OCI-LY1 (cell line): ENCODE data around the gene LRCH3.
A peak's percentile ranks its signal among the peaks of the same experiment; 100 is the strongest.
"Not testable (repeated sequence)": the region's sequence is repeated elsewhere in the genome, so short reads cannot be mapped to it uniquely, and the experiment has no call there.

ENCODE experiments used
- H2AFZ ChIP-seq: fragments of 200-600 bp; sonication (generic), shearing (Covaris generic); 2 replicates; pipeline ENCODE4 v1.6.0; 2014; ENCODE audit warnings: antibody characterized with exemption, mild to moderate bottlenecking, low read length
- H3F3A ChIP-seq: fragments of 200-600 bp; sonication (generic), shearing (Covaris generic); 2 replicates; pipeline ENCODE4 v1.6.0; 2014; ENCODE audit warnings: mild to moderate bottlenecking, antibody characterized with exemption, low read length, moderate library complexity; ENCODE audit not compliant: insufficient read depth
- H3K27ac ChIP-seq: fragments of 200-600 bp; sonication (generic); 2 replicates; pipeline ENCODE4 v1.5.1; 2014; ENCODE audit warnings: low read length, mixed run types, mild to moderate bottlenecking, low read depth; ENCODE audit not compliant: poor library complexity, severe bottlenecking
- H3K27me3 ChIP-seq: fragments of 200-600 bp; sonication (generic); 2 replicates; pipeline ENCODE4 v1.6.0; 2014; ENCODE audit warnings: antibody characterized with exemption, mild to moderate bottlenecking, low read length, moderate library complexity; ENCODE audit not compliant: insufficient read depth
- H3K36me3 ChIP-seq: fragments of 200-600 bp; sonication (generic); 2 replicates; pipeline ENCODE4 v1.6.1; 2014; ENCODE audit warnings: mild to moderate bottlenecking, antibody characterized with exemption, low read length, moderate library complexity, mixed read lengths; ENCODE audit not compliant: insufficient read depth
- H3K4me1 ChIP-seq: fragments of 200-600 bp; sonication (generic); 2 replicates; pipeline ENCODE4 v1.5.1; 2014; ENCODE audit warnings: mild to moderate bottlenecking, low read length, moderate library complexity; ENCODE audit not compliant: insufficient read depth, severe bottlenecking
- H3K4me2 ChIP-seq: fragments of 200-600 bp; sonication (generic), shearing (Covaris generic); 2 replicates; pipeline ENCODE4 v1.6.1; 2014; ENCODE audit warnings: low read length
- H3K4me3 ChIP-seq: fragments of 200-600 bp; sonication (generic); 2 replicates; pipeline ENCODE4 v1.5.1; 2014; ENCODE audit warnings: low read length, low read depth, mild to moderate bottlenecking, mixed read lengths; ENCODE audit not compliant: poor library complexity, severe bottlenecking
- H3K79me2 ChIP-seq: fragments of 200-600 bp; shearing (Covaris generic); 2 replicates; pipeline ENCODE4 v1.6.1; 2016; ENCODE audit warnings: mixed run types, low read length, mixed read lengths; ENCODE audit not compliant: insufficient read depth
- H3K9ac ChIP-seq: fragments of 200-600 bp; sonication (generic), shearing (Covaris generic); 2 replicates; pipeline ENCODE4 v1.6.1; 2014; ENCODE audit warnings: mild to moderate bottlenecking, low read length, mixed read lengths
- H3K9me2 ChIP-seq: fragments of 200-600 bp; sonication (generic), shearing (Covaris generic); 2 replicates; pipeline ENCODE4 v1.6.1; 2014; ENCODE audit warnings: low read depth, mild to moderate bottlenecking, low read length, mixed read lengths
- H3K9me3 ChIP-seq: fragments of 200-600 bp; shearing (Covaris generic); 2 replicates; pipeline ENCODE4 v1.6.1; 2014; ENCODE audit warnings: low read length, mixed read lengths
- H4K20me1 ChIP-seq: fragments of 200-600 bp; sonication (generic), shearing (Covaris generic); 2 replicates; pipeline ENCODE4 v1.6.0; 2016; ENCODE audit warnings: mild to moderate bottlenecking, low read length; ENCODE audit not compliant: insufficient read depth
- CTCF ChIP-seq: fragments of 200-600 bp; sonication (generic), shearing (Covaris generic); IDR thresholded peaks from 2 replicates; pipeline ENCODE4 v1.5.1; 2017; ENCODE audit warnings: mild to moderate bottlenecking, antibody characterized with exemption, low read length, moderate library complexity, mixed read lengths
- EZH2 ChIP-seq: fragments of 200-600 bp; sonication (generic), shearing (Covaris generic); IDR thresholded peaks from 2 replicates; pipeline ENCODE4 v1.8.0; 2017; ENCODE audit warnings: borderline replicate concordance, mixed run types, mild to moderate bottlenecking, antibody characterized with exemption, low read length, moderate library complexity, mixed read lengths

LRCH3 gene

GRCh38 chr3:197881970-197882338, 90.9 kb downstream of the LRCH3 start:
- no peaks in the 10 kb centered on the region for H3K9me3 ChIP-seq
- H4K20me1 ChIP-seq = no peaks in the 10 kb centered on the region
- H3K4me2 ChIP-seq = no peak overlapping the region
- H3K9ac ChIP-seq = no peak overlapping the region
- 0 out of 2 replicates have a peak, but pooled peaks cover 5% of the 10 kb centered on the region for H3F3A ChIP-seq
- H2AFZ ChIP-seq = no peak overlapping the region
- no peak overlapping the region for H3K4me3 ChIP-seq
- no peaks in the 10 kb centered on the region for H3K79me2 ChIP-seq
- no peaks in the 10 kb centered on the region for H3K9me2 ChIP-seq
- peak overlapping the region; percentile 19 for H3K27ac ChIP-seq
- H3K36me3 ChIP-seq = peaks cover 72% of the 10 kb centered on the region
- peaks cover 23% of the 10 kb centered on the region for H3K4me1 ChIP-seq
- no peaks in the 10 kb centered on the region for H3K27me3 ChIP-seq
- TF ChIP-seq CTCF = no peak
- no peak for TF ChIP-seq EZH2

DNA sequence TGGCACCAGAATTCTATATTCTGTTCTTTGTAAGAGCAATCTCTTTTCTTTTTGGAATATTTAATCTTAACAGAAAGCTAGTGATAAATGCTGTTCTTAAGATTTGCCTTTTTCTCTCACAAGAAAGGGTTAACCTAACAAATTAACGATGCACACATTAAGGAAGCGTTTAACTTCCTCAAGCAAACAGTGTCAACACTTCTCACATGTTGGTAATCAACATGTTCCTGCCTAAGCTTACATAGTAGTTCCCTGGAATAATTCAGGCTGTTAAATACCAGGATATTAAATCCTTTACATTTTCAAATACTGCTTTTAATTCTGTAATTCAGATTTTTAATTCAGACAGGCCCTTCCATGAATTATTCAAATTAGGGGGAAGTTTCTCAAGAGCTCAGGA, 91.5 kb downstream of the LRCH3 start:
- Histone ChIP-seq H3K27me3 (no peaks in the 10 kb centered on the region), H3F3A (0 out of 2 replicates have a peak, but pooled peaks cover 5% of the 10 kb centered on the region), H2AFZ (no peak overlapping the region), H3K27ac (no peak overlapping the region), H3K4me1 (peaks cover 23% of the 10 kb centered on the region), H3K79me2 (no peaks in the 10 kb centered on the region), H3K9ac (no peak overlapping the region), H3K36me3 (peaks cover 75% of the 10 kb centered on the region), H3K4me3 (no peak overlapping the region), H3K4me2 (no peak overlapping the region), H4K20me1 (no peaks in the 10 kb centered on the region), H3K9me3 (no peaks in the 10 kb centered on the region), H3K9me2 (no peaks in the 10 kb centered on the region)
- TF ChIP-seq EZH2 (no peak), CTCF (no peak)

- Histone ChIP-seq H3K9ac (no peak overlapping the region), H3K4me1 (peaks cover 23% of the 10 kb centered on the region), H3K27ac (no peak overlapping the region), H3F3A (0 out of 2 replicates have a peak, but pooled peaks cover 5% of the 10 kb centered on the region), H3K4me3 (no peak overlapping the region), H3K9me3 (no peaks in the 10 kb centered on the region), H3K79me2 (no peaks in the 10 kb centered on the region), H3K9me2 (no peaks in the 10 kb centered on the region), H4K20me1 (no peaks in the 10 kb centered on the region), H3K27me3 (no peaks in the 10 kb centered on the region), H3K36me3 (peaks cover 75% of the 10 kb centered on the region), H2AFZ (no peak overlapping the region), H3K4me2 (no peak overlapping the region)
- no peak for TF ChIP-seq EZH2
- TF ChIP-seq CTCF = no peak
Measured at GRCh38 chr3:197883541-197883940, 92.5 kb downstream of the LRCH3 start.

DNA sequence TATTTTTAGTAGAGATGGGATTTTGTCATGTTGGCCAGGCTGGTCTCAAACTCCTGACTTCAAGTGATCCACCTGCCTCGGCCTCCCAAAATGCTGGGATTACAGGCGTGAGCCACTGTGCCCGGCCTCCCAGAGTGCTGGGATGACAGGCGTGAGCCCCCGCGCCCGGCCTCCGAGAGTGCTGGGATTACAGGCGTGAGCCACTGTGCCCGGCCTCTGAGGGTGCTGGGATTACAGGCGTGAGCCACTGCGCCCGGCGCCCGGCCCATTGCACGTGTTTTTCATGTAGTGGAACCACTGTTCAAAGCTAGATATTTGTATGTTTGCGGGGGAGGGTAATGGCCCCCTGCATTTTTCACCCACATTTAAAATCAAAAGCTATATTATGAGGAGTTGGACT, 93.3 kb downstream of the LRCH3 start:
- not testable (repeated sequence) for H3F3A ChIP-seq

GRCh38 chr3:197886052-197886451, 95.0 kb downstream of the LRCH3 start:
- H3K27ac ChIP-seq, H3K9ac ChIP-seq, H3K4me2 ChIP-seq, H3K9me2 ChIP-seq, H4K20me1 ChIP-seq, H3K4me3 ChIP-seq, H3F3A ChIP-seq, H3K9me3 ChIP-seq, H3K79me2 ChIP-seq, H2AFZ ChIP-seq, H3K27me3 ChIP-seq: not testable (repeated sequence)
- peaks cover 18% of the 10 kb centered on the region for H3K4me1 ChIP-seq
- peaks cover 85% of the 10 kb centered on the region for H3K36me3 ChIP-seq

More for the DNA sequence above, 93.3 kb downstream of the LRCH3 start:
- H3K27ac ChIP-seq, H3K79me2 ChIP-seq, H3K4me2 ChIP-seq, H3K27me3 ChIP-seq, H3K9me2 ChIP-seq, H3K9me3 ChIP-seq, H4K20me1 ChIP-seq, H3K9ac ChIP-seq, H2AFZ ChIP-seq, H3K4me3 ChIP-seq: not testable (repeated sequence)
- Histone ChIP-seq H3K4me1 (peaks cover 23% of the 10 kb centered on the region), H3K36me3 (peaks cover 77% of the 10 kb centered on the region)
